HG02798 (cell line): ENCODE results near the gene MT1H.

Source experiments
- ATAC-seq: cut with Tn5 transposase; IDR thresholded peaks from one replicate; pipeline ENCODE4 v1.9.1; 2021; ENCODE audit warnings: mild to moderate bottlenecking; ENCODE audit not compliant: unreplicated experiment, poor library complexity

The MT1H gene

DNA sequence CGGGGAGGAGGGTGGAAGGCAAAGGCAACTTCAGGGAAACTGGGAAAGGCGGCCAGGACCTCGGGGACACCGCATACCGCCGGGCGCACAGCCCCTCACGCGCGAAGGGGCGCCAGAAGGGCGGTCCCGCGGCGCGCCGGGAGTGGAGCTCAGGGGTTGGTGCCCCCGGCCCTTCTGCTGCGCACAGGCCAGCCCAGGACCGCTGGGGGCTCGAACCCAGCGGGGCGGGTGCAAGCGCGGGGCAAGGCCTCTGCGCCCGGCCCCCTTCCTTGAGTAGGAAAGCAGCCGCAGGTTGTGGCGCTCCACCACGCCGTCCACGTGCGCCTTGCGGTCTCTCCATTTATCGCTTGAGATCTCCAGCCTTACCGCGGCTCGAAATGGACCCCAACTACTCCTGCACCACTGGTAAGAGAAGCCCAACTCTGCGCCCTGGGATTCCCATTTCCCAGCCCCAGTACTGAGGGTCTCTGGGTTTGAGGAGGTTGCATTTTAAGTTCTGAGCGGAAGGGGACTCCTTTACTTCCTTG is 34.1 kb upstream of the MT1H start:
- no peak for ATAC-seq

DNA sequence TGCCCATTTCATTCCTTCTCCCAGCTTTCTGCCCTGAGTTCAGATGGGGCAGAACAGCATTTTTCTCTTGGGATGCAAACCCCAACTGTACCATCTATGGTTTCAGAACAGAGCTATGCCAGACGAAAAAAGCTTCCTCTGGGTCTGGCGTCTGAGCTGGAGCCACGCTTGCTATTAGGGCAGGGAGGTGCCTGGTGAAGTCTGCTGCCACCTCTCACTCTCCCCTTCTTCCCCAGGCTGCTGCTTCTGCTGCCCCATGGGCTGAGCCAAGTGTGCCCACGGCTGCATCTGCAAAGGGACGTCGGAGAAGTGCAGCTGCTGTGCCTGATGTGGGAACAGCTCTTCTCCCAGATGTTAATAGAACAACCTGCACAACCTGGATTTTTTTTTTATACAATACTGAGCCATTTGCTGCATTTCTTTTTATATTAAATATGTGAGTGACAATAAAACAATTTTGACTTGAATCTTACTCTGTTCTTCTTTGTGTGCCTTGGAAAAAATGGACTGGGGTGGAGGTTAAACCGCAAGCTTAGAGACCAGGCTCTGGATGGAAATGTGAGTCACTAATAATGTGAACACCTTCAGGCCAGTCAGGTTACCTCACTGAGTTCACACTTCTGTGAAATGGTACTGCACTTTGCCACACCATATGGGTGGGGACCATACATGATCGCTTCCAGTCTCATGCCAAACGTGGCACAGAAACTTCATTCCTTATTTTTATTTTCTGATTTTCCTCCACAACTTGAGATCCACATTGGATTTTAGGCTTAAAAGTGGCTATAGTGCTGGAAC is 32.8 kb upstream of the MT1H start:
- ATAC-seq = no peak

DNA sequence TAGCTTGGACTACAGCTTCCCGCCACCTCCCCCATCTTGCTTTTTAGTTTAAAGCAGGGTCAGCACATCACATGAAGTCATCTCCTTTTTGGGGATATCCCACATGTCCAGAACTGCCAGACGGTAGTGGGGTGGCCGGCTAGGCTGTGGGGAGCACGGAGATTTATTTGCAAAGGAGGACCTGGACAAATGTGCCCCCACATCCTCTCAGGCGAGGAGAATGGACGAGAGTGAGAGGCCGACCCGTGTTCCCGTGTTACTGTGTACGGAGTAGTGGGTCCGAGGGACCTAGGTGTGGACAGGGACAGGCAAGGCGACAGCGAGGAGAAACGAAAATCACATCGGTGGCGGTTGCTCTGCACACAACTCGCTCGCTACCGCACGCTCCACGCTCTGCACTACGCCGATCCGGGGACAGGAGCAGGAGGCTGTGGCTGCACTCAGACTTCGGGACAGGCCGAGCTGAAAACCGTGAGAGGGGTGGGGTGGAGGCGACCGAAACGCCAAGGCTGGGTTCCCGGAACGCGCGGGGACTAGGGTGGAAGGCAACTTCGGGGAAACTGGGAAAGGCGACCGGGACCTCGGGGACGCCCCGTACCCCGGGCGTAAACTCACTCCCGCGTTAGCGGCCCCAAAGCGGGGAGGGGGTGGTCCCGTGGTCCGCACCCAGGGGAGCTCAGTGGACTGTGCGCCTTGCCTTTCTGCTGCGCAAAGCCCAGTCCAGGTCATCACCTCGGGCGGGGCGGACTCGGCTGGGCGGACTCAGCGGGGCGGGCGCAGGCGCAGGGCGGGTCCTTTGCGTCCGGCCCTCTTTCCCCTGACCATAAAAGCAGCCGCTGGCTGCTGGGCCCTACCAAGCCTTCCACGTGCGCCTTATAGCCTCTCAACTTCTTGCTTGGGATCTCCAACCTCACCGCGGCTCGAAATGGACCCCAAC is 31.5 kb upstream of the MT1H start, which contains the start of gene MT1A:
Gene MT1A, plus strand, starts transcription at position 853 of the 937 bp plus-strand sequence. Its CDS starts 73 bp downstream, at position 926.
- no peak for ATAC-seq

DNA sequence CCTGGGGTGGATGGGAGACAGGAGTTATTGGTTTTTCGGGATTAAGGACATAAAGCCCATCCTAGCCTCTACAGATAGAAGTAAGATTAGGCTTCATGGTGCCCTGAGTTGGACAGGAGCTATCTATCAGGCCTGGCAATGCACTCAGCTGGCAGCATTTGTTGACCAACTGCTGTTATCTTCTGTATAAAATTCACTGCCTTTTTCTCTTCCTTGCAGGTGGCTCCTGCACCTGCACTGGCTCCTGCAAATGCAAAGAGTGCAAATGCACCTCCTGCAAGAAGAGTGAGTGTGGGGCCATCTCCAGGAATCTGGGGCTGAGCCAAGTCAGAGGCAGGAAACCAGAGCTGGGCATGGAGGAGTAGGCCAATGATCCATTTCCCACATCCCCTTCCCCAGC is 30.6 kb upstream of the MT1H start:
- no peak for ATAC-seq

DNA sequence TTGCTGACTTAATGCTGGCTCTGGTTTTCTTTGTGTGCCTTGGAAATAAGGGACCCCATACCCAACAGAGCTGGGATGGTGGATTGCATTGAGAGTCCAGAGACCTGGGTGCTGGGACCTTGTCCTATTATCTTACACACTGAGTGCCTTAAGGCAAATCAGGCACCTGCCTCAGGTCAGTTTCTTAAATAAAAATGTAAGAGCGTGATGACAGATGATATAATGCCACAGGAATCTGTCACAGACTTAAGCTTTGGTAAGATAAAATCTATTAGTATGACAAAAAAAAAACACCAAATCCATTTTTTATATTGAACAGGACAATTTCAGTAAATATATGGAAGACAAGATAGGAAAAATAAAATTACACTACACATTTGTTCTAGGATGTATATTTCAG is 29.5 kb upstream of the MT1H start:
- ATAC-seq = no peak

DNA sequence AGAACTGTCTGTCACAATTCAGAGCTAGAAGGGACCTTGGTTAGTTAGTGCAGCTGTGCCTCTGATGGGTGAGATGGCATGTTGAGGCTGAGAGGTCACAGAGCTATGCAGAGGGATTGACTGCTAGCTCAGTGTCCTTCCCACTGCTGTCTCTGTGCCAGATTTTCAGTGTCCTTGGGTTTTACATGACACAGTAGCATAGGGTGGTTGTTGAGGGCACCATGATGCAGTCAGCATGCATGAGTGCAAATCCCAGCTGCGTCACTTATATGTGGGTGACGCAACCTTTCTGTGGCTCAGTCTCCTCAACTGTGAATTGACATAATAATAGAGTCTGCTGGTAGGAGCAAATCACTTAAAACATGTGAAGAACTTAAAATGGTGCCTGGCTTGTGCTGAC is 28.4 kb upstream of the MT1H start:
- no peak for ATAC-seq

DNA sequence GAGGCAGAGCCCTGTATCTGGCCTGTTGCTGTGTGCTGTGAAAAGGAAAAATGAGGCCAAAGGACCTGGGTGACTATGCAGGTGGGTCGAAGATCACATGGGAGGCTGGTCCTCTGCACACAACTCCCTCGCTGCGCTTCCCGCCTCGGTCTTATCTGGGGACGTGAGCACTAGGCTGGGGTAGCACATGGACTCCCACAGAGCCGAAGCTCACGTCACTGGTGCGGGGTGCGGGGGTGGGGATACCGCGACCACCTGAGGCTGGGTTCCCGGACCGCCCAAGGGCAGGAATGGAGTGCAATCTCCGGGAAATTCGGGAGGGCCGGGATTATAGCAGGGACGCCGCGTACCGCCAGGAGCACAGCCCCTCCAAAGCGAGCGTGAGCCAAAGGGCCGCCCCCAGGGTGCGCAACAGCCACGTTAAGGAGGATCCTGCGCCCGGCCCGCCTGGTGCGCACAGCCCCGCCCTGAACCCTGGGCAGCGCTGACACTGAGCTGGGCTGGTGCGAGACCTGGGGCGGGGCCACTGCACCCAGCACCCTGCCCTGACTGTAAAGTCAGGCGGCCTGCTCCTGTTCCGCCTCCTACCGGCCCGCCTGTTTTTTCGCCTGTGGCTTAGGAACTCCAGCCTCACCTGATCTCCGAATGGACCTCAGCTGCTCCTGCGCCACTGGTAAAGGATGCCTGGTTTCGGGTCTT is 26.4 kb upstream of the MT1H start:
- peak; percentile 82 for ATAC-seq

DNA sequence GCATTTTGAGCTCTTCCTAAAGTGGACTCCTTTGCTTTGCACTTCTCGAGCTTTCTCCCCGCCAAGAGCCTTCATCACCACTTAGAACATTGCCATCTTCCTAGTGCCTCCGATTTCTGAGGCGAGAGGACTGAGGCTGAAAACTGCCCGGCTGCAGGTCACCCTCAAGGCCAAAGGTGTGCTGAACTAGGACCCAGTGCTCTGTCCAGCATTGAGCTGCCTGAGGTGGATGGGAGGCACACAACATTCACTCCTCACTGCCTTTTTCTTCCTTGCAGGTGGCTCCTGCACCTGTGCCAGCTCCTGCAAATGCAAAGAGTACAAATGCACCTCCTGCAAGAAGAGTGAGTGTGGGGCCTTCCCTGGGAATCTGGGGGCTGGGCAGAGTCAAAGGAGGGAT is 25.8 kb upstream of the MT1H start:
- ATAC-seq = no peak

DNA sequence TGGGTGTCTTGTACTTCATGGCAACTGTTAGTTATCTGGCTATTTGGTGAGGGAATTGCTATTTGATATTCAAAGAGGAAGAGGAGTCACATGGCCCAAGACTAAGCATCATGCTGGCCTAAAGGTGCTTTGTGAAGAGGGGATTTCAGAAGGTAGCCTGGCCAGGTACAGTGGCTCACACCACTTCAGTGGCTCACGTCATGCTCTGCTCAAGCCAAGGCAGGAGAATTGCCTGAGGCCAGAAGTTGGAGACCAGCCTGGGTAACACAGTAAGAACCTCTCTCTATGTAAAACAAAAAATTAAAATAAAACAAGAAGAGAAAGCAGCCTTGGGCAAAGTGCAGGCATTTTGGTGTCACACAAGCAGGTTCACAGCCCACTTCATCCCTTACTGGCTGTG is 24.3 kb upstream of the MT1H start:
- ATAC-seq = no peak

DNA sequence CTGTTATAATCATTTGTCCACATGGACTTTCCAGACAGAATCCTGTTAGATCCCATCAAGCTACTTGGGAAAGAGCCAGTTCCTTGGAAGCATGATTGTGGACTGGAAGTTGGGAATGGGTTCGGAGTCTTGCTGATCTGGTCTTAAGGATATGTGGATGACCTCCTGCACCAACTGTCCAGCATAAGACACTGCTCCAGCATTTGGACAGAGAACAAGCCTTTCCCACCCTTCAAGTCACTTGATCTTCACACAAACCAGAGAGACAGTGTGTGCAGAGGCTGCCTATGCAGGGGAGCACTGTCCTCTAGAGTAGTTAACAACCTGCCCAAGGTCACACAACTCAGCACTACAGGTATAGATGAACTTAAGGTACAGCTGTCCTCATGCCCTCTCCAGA is 23.8 kb upstream of the MT1H start:
- ATAC-seq = no peak

DNA sequence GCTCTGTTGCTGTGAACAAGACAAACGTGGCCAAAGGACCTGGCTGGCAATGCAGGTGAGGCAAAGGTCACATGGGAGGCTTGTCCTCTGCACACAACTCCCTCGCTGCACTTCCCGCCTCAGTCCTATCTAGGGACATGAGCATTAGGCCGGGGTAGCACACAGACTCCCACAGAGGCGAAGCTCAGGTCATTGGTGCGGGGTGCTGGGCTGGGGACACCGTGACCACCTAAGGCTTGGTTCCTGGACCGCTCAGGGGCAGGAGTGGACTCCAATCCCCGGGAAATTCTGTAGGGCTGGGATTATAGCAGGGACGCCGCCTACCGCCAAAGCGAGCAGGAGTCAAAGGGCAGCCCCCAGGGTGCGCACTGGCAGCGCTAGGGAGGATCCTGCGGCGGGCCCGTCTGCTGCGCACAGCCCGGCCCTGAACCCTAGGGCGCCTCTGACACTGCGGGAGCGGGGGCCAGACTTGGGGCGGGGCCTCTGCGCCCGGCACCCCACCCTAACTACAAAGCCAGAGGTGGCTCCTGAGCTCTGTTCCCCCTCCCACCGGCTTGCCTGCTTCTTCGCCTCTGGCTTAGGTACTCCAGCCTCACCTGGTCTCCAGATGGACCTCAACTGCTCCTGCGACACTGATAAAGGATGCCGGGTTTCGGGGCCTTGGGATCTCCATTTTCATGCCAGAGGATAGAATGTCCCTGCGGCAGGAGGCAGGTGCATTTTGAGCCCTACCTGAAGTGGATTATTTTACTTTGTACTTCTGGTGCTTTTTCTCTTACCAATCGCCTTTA is 21.8 kb upstream of the MT1H start:
- no peak for ATAC-seq

DNA sequence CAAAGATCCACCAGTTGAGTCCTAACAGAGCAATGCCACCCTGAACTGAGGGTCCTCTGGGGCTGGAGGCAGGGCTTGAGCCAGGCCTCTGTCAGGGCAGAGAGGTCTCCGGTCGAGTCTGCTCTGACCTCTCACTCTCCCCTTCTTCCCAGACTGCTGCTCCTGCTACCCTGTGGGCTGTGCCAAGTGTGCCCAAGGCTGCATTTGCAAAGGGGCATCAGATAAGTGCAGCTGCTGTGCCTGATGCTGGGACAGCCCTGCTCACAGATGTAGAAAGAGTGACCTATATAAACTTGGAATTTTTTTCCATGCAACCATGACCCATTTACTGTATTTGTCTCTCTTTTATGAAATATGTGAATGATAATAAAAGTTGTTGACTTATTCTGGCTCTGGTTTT is 20.3 kb upstream of the MT1H start:
- ATAC-seq = no peak

DNA sequence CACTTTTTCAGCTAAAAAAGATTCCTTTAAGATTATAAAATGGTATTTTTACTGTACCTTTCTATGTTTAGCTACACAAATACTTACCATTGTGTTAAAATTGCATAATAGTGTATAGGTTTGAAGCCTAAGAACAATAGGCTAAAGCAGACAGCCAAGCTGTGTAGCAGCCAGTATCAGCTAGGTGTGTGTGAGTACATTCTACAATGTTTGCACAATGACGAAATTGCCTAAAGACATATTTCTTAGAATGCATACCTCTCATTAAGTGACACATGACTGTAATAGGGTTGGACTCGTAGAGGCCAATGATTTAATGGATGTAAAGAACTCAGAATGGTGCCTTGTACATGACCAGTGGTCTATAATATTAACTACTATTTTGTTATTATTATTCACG is 19.8 kb upstream of the MT1H start:
- no peak for ATAC-seq

DNA sequence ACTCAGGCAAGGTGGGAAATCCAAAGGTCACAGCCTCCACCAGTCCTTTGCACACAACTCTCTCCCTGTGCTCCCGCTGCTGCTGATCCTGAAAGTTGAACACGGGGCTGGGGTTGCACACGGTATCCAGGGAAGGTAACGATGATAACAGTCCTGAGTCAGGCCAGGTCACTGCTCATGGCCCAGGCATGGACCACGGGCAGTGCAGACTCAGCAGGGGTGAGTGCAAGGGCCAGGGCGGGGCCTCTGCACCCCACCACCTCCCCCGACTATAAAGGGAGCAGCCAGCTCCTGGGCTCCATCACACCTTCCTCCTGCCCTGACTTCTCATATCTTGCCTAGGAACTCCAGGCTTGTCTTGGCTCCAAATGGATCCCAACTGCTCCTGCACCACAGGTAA is 18.0 kb upstream of the MT1H start, which contains the start of gene MT1B:
Gene MT1B, plus strand, starts transcription at position 301 of the 400 bp plus-strand sequence. Its CDS starts 68 bp downstream, at position 369.
- no peak for ATAC-seq

DNA sequence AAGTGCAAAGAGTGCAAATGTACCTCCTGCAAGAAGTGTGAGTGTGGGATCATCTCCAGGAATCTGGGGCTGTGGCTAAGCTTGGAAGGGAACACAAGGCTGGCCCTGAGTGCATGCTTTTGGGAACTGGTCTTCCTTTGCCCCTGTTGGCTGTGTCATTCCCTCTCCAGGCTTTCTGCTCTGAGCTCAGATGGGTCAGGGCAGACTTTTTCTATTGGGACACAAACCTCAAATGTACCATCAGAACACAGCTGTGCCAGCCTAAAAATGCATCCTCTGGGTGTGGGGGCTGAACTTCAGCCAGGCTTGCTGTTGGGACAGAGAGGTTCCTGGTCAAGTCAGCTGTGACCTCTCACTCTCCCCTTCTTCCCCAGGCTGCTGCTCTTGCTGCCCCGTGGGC is 17.0 kb upstream of the MT1H start:
- no peak for ATAC-seq

DNA sequence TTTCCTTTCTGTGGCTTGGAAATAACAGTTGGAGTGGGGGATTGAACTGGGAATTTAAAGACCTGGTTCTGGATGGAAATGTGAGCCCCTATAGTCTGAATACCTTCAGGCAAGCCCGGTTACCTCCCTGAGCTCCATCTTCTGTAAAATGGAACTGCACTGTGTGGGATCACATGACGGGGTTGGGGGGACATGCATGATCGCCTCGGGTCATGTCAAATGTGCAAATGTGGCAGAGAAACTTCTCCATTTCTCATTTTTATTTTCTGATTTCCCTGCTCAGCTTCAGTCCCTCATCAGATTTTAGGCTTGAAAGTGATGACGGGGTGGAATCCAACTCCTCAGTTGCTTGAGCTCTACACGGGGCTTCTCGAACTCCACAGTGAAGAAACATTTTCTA is 16.4 kb upstream of the MT1H start:
- ATAC-seq = no peak

DNA sequence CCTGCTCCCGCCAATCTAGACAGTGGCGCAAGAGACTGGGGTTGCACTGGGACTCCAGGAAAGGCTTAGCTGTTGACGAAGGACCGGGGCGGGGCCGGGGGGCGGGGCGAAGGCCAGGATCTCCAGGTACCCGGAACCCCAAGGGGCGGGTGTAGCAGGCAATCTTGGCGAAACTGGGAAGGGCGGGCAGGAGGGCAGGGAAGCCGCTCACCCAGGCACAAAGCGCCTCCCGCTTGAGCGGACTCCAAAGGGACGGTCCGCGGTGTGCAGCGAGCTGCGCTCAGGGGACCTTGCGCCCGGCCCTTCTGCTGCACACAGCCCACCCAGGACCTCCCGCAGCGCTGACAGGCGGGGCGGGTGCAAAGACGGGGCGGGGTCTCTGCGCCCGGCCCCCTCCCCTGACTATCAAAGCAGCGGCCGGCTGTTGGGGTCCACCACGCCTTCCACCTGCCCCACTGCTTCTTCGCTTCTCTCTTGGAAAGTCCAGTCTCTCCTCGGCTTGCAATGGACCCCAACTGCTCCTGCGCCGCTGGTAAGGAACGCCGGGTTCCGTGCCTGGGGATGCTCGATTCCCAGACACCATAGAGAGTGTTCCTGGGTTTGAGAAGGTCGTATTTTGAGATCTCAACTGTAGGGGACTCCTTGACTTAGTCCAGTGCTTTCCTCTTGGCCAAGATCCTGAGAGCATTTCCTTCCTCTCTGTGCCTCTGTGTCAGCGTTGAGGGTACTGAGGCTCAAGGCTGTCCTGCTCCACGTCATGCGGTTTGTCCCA is 11.9 kb upstream of the MT1H start, which contains the start of gene MT1F:
Gene MT1F, plus strand, starts transcription at position 405 of the 772 bp plus-strand sequence. Its CDS starts 100 bp downstream, at position 505.
- ATAC-seq = peak; percentile 38

DNA sequence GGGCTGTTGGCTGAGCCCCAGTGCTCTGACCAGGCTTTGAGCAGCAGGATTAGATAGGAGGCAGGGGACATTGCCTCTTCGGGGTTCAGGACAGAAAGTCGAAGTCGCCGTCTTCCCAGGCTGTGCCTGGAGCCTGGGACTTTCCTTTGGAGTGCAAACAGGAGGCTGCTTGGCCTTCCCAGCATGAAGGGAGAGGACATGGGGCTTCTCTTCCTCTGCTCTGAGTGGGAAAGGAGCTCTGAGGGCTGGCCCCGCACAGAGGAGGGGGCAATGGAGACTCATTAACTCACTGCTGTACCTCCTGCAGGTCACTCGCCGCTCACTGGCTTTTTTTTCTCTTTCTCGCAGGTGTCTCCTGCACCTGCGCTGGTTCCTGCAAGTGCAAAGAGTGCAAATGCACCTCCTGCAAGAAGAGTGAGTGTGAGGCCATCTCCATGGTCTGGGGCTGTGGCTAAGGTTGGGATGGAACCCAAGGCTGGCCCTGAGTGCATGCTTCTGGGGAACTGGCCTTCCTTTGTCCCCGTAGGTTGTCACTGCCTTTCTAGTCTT is 11.2 kb upstream of the MT1H start:
- ATAC-seq = no peak
